Embryonic facial prominence (tissue), 1 donor: ENCODE data around the gene PTGER4.

Experiments
- DNase-seq: peaks from one replicate; pipeline ENCODE4 v3.0.0-alpha.2; 2016; ENCODE audit errors: extremely low spot score

PTGER4 gene

DNA sequence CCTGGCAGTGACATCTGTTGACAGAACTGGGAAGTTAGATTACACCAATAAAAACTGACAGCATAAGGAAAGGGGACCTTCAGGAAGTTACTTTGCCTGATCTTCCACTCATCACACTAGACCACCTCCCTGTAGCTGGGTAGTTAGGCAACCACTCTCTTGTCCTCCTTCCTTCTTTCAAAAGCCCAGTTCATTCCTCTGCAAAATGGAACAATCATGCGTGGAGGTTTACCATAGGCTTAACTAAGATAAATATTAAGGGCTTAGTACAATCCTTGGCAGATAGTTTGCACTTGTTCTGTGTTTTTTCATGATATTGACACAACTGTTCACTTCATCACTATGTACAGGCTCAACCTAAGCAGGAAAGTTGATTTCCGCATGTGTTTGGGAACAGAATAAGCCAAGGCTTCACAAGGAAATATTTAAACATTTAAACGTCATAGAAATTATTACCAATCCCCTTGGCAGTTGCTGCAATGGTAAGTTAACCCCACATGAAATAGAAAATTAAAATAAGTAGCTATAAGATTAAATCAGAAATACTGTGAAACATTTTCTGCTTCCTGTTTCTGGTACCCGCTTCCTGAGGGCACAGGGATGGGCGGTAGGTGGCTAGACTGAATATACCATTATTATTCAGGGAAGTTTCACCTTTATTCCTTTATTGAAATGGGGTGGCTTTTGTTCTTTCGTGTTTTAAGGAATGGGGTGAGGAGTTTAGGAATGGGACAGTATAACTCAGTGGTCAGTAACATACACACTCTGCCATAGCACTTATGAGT, 9.9 kb upstream of the PTGER4 start:
- no peak for DNase-seq

DNA sequence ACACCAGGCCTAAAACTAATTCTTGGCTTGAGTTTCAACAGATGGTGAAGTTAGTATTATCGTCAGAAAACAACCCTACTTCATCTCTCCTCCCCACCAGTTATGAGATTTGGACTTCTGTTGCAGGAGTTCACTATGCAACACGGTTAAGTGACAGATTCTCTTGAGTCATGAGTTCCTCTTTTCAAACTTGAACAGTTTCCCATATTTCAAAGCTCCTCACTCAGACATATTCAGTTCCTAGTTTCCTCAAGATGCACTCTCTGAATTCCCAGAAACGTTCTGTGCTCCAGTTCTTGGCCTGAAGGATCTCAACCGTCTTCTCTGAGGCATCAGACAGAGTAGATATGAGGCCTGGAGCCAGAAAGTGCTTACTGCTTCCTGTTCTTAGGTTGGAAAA, 7.3 kb upstream of the PTGER4 start:
- DNase-seq: no peak

DNA sequence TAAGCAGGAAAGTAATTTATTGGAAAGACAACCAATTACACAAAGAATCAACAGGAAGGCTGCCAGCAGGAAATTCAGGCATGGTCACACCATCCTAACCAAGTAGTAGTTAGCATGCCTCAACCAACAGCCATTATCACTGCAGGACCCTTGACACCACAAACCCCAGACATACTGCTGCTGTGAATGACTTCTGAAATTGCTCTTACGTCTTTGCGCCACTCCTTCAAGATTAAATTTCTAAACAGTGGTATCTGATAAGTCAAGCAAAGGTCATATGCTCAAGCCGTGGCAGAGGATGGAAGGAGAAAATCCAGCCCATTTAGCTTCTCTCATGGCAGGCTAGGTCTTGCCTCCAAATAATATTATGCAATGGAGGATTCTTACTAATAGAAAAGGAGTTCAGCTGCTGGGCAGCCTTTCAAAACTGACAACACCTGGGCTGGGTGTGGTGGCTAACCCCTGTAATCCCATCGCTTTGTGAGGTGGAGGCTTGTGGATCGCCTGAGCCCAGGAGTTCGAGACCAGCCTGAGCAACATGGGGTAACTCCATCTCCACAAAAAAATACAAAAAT, 5.0 kb upstream of the PTGER4 start:
- no peak for DNase-seq

DNA sequence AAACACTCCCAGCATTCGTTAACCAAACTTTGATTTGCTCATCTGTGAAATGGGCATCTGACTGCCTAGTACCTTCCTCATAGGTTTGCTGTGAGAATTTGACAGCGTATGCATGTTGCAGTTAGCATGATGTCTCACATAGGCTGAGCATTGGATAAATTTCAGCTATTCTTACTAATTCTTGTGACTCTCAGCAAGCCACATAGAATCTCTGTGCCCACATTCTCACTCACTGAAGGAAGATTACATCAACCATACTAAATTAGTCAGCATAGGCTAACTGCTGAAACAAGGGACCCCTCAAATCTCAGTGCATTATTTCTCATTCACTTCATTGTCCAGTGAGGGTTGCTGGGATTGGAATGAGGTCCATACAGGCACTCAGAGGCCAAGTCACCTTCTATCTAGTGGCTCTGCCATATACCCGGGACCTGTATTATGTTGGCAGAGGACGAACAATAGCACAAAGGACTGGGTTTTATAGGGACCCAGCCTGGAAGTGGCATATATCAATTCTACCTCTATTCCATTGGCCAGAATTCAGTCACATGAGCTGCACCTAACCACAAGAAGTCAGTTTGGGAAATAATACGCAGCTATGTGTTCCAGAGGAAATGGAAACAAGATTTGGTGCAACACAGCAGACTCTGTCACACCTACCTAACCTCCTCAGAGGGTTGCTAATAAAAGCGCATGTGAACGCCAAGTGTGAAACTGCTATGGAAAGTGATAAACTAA, 4.2 kb upstream of the PTGER4 start:
- no peak for DNase-seq

DNA sequence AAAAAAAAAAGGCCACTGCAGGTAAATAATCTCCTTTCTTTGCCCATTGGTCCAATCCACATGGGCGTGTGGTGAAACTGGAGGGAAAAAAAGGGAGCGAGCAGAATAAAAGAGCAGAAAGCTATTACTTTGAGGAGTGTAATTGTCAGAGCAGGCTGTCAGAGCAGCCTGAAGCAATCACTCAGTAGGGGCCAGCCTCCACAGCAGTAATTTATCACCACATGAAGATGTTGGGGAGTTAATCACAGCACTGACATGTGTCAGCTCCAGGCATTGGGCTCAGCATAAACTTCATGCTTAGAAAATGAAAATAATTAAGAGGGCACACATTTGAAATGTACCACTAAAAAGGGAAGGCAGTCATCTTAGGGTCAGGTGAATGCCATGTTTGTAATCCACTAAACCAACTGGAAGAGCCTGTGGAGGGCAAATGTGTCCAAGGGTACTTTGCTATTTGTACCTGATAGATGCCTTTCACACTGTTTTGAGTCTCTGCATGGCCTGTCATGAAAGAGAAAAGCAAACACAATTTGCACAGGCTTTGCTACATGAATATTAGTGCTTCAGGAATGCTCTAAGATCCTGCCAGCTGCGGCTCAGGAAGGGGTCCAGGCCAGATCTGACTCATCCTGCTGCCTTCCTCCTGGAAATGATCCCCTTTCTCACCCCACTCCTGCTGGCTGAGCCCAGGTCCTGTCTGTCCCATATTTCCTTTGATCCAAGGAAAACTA, 2.9 kb upstream of the PTGER4 start:
- no peak for DNase-seq

DNA sequence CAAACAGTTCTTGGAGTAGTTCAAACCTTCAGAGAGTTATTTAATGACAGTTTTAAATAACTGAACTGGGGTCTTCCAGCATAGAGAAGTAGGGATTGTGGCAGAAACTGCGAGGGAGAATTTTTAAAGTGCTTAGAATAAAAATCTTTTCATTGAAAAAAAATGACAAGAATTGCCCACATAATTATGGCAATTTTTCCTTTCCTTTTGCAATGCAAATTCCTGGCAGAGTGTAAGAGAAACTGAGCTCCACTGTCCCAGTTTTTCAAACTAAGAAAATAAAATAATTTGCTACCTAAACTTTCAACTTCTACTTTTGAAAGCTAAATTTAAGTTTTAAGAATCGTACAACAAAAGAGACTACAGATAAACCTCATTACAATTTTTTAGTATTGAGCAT, 2.3 kb upstream of the PTGER4 start:
- DNase-seq: no peak

DNA sequence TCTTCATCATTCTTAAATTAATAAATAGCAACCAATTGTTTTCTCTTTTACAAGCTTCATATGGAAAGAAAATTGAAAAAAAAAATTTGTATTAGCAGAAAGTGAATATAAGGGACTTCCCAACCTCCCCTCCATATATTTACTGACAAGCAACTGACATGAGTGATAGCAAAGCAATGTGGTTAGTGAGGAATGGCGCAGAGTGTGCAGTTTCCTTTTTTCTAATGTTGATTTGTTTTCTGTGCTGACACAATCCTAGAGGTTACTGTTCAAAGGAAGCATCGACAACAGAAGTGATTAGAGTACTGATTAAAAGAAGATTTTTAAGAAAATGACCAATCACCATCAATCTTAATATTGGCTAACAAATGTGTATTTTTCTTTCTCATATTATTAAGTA, 1.7 kb upstream of the PTGER4 start:
- no peak for DNase-seq

DNA sequence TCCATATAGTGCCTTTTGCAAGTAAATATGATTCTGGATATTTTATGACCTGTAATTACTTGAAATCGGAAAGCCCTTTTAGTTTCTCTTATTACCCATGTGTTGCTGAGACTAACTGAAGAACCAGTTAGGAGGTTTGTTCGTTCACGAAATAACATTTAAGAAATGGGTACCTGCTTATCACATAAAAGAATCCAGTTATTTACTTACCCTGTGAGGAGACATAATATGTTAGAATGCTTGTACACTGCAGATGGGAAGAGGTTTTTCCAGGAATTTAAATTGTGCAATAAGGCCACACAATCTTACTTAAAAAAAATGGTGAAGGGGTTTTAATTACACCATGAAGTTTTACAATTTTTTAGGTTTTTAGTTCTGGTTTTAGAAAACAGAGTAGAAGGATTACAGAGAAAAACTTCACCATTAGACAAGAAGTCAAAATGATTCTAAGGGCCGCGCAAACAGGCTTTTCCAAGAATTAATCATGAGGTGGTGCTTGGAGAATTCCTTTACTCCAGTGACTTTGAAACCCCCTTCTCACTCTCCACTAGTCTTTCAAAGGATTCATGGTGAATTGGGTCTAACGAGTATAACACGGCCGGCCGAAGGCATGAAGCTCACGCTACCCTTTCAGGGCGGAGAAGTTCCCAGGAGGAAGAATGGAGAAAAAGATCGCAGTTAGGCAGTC, 1.1 kb upstream of the PTGER4 start:
- DNase-seq: no peak

DNA sequence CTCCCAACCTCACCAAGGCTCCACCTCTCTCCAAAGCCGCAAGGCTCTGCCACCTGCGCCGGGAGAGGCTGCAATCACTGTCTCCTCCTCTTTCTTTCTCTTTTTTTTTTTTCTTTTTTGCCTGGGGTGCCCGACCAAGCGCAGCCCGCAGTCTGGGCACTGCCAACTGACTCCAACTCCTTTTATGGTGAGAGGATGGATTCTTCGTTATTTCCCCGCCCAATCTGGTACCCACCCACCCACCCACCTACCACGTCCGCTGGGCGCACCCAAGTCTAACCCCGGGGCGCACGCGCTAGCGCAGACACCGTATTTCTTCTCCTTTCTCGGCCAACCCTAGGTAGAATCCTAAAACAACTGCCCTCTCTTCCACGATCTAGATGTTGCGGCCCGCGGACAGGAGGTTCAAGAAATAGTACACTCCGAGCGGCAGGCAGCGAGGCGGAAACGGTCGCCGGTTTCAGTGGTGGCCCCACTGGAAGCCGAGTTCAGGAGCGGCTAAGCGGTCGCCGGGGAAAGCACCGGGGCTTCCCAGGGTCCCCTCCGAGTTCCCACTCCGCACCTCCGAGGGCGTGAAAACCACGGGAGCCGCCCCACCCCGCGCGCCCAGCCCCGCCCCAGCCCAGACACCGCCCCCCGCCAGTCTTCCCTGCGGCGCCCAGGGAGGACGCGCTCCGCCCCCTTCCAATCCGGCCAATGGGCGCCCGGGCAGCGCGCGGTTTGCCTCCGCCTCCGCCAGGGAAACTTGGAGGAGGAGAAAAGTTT, 385 bp upstream of the PTGER4 start:
- DNase-seq: peak; percentile 44

DNA sequence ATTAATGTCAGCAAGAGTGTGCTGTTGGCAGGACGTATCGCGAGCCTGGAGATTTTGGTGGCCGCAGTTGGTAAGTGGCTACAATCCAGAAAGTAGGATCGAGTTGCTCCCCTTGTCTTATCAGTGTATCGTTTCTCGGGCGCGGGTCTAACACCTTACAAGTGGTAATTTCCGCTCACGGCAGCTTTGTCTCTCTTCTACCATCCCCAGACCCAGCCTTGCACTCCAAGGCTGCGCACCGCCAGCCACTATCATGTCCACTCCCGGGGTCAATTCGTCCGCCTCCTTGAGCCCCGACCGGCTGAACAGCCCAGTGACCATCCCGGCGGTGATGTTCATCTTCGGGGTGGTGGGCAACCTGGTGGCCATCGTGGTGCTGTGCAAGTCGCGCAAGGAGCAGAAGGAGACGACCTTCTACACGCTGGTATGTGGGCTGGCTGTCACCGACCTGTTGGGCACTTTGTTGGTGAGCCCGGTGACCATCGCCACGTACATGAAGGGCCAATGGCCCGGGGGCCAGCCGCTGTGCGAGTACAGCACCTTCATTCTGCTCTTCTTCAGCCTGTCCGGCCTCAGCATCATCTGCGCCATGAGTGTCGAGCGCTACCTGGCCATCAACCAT, 1.1 kb downstream of the PTGER4 start:
- DNase-seq: no peak

DNA sequence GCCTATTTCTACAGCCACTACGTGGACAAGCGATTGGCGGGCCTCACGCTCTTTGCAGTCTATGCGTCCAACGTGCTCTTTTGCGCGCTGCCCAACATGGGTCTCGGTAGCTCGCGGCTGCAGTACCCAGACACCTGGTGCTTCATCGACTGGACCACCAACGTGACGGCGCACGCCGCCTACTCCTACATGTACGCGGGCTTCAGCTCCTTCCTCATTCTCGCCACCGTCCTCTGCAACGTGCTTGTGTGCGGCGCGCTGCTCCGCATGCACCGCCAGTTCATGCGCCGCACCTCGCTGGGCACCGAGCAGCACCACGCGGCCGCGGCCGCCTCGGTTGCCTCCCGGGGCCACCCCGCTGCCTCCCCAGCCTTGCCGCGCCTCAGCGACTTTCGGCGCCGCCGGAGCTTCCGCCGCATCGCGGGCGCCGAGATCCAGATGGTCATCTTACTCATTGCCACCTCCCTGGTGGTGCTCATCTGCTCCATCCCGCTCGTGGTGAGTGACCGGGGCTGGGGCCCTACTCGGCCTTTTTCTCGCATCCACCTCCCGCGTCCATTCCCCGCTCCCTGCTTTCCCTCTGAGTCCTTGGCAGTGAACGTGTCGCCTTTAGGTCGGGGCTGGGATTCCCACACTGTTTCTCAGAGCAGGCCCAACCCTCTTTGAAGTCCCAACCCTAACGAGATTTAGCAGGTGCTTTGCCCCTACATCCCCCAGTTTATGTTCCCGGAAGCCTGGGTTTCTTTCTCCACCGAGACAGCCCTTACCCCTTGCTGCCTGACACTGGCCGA, 1.8 kb downstream of the PTGER4 start:
- no peak for DNase-seq

DNA sequence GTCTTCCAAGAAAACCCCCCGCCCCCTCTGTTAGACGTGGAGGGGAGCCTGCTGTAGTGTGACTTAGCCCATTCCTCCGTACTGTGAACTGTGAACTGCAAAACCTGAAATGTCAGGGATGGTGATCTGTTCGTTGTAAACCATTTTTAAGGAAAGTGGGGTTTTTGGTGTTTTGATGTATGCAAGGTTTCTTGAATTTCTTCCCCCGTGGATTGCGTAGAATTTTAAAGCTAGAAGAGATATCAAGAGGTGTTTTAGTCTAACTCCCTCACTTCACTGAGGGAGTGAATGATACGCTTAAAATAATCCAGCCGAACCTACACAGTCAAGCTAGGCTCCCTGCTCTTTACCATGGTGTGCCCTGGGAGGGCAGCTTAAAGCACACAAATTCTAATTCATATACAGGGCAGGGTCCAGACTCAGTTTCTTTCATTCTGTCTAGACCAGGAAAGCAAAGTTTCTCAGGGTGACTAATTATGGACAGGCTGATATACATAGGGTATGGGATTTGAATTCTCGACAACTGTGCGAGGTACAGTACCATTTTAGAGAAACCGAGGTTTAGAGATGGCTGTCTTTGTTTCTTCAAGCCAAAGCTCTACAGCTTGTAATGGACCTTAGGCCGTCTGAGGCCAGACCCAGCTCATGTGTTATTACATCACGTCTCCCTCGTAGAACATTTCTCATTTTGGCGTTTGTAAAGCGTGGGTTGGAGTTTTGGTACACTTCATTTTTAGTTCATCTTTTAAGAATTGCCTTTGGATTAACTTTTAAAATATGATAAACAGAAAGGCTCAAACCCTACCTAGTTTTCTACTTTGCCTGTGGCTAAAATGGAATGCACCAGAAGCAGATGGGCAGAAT, 2.7 kb downstream of the PTGER4 start:
- DNase-seq: no peak

DNA sequence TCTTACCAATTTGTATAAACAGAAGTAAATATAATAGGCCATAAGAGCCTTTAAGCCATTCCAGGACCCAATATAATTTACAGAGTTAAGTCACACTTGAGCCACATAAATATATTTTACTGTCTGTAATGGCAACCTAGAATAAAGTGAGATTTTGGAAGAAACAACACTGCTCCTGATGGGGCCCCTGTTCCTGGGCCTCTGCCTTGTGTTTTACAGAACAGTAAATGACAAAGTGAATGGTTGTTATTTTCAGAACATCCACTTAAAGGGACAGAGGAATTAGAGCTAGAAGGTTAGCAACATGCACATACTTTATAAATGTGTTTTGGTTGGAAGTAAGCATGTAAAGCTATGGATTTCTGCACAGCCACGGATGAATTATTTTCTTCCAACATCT, 3.6 kb downstream of the PTGER4 start:
- DNase-seq: no peak

DNA sequence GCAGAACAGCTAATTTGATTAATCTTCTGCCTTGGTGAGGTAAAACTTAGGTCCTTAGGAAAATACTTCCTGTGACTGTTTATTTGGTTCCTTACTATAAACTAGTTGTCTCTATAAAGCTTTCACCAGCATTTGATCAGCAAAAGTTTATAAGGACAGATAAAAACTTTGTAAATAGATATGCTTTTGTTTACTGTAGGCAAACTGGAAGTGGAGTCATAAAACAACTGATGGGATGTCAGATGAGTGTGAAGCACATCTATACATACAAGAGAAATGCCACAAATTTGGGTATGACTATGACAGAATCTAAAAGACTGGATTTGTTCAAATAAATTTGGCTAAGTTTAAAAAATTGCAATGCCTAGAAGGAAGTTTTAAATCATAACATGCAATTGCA, 5.5 kb downstream of the PTGER4 start:
- DNase-seq: no peak

DNA sequence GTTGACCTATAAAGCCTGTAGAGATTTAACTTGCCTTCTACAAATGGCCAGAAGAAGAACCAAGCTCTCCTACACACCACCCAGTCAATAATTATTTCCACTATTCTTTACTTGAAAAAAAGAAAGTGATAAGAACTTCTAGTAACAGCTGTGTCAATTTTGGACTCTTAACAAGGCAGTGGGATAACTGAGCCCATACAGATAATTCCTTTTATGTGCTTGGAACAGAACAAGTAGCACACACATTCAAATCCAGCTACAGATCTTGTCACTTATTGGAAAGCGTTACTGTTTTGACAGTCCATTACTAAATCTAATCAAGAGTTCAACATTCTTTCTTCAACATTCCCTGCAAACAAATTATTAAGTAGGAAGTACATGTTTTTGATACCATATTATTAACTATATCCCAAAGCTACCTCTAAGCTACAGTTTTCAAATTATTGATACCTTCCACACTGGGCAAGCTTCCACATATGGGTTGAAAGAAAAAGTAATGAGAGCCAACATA, 6.3 kb downstream of the PTGER4 start:
- DNase-seq: no peak

DNA sequence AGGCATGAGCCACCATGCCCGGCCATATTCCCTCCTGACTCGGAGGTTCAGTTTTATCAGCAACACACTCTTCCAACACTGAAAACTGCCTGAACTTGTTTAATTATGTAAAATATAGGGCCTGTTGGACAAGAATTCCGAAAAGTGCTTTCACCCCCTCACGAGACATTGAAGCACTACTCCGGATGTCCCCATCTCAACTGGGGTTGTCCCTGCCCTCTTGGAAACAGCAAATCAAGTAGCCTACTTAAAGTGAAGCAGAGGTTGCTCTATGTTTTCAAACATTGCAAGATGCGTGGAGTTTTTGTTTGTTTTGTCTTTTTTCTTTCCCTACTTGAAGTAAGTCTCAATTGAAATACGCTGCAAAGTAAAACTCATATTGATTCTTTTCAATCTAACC, 7.6 kb downstream of the PTGER4 start:
- no peak for DNase-seq

DNA sequence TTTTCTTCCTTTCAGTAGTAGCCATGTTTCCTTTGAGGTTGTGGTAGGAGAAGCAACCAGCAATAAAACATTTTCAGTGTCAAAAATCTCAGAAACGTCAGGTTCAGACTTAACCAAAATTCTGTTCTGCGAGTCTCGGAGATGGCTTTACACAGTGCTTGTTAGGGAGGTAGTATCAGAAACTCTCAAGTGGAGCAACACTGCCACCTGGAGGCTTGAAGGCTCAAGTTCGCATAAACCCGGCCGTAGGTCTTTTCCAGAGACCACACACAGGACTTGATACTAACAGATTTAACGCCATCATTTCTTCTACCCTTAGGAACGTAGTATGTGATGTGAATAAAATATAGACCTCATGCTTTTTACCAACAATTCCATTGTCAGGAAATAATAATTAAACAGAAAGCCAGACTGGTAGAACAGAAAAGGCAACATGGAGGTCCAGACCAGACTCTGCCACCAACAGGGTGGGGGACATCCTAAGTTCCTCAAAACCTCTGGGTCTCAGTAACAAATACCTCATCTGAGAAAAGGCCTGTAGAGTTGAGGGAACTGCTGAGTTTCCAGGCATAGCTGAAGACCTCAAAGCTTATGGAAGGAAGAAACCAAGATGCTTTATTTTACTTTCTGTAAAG, 8.5 kb downstream of the PTGER4 start:
- peak; percentile 76 for DNase-seq

DNA sequence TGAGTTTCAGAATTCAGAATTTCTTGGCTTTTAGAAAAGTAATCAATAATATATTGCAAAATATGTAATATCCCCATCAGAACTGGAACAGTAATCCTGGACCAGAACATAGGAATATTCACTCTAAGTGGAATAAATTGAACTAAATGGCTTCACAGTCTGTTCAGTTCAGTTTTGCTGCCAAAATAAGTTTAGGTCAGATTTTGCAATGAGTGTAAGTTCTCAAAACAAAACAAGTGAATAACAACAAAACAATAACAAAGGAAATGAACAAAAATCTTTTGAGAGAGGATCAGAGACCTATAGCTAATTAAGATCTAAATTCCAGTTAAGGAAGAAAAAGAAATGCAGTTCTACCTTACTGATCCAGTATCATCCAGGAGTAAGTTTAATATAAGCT, 9.3 kb downstream of the PTGER4 start:
- DNase-seq: no peak
